Measurements from ENCODE around the gene FBXO36. TPM values are rescaled to one million over a fixed set of nuclear protein-coding genes. Genes with fewer than 3 reads are reported as not detected.
"Not testable (repeated sequence)": the region's sequence is repeated elsewhere in the genome, so short reads cannot be mapped to it uniquely, and the experiment has no call there.

Gene FBXO36
- total RNA-seq, 1 donor from 2014 or later, result 0.58 TPM

- Histone ChIP-seq H3K27me3 (ENCODE audit: low read depth) (no peaks in the 10 kb centered on the region), H3K27ac (replicated peaks) (no peak overlapping the region), H3K36me3 (no peaks in the 10 kb centered on the region), H3K4me3 (no peak overlapping the region), H3K4me1 (peaks cover 86% of the 10 kb centered on the region), H3K9me3 (replicated peaks) (no peaks in the 10 kb centered on the region)
- intact Hi-C loops (cut with micrococcal nuclease), result loop anchor here (10.0 kb wide), 1 partner anchor 119 kb away; no protein-coding TSS in a partner anchor
- TF ChIP-seq, protein P1, sequence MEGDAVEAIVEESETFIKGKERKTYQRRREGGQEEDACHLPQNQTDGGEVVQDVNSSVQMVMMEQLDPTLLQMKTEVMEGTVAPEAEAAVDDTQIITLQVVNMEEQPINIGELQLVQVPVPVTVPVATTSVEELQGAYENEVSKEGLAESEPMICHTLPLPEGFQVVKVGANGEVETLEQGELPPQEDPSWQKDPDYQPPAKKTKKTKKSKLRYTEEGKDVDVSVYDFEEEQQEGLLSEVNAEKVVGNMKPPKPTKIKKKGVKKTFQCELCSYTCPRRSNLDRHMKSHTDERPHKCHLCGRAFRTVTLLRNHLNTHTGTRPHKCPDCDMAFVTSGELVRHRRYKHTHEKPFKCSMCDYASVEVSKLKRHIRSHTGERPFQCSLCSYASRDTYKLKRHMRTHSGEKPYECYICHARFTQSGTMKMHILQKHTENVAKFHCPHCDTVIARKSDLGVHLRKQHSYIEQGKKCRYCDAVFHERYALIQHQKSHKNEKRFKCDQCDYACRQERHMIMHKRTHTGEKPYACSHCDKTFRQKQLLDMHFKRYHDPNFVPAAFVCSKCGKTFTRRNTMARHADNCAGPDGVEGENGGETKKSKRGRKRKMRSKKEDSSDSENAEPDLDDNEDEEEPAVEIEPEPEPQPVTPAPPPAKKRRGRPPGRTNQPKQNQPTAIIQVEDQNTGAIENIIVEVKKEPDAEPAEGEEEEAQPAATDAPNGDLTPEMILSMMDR (IDR thresholded peaks at IDR 0.05; ENCODE audit: borderline replicate concordance), result no peak
- DNase-seq, result no peak
Measured at GRCh38 chr2:229914171-229914570, 8.1 kb upstream of the FBXO36 start.

GRCh38 chr2:229917793-229918192 lies 4.5 kb upstream of the FBXO36 start:
- H3K4me3 ChIP-seq, result no peak overlapping the region
- H3K9me3 ChIP-seq (replicated peaks), result no peaks in the 10 kb centered on the region
- no peaks in the 10 kb centered on the region for H3K36me3 ChIP-seq
- intact Hi-C loops (cut with micrococcal nuclease), result loop anchor here (10.0 kb wide), 1 partner anchor 123 kb away; no protein-coding TSS in a partner anchor
- H3K27ac ChIP-seq (replicated peaks), result no peak overlapping the region
- TF ChIP-seq, protein P1 (IDR thresholded peaks at IDR 0.05; ENCODE audit: borderline replicate concordance), result no peak
- no peak for DNase-seq
- H3K27me3 ChIP-seq (ENCODE audit: low read depth), result no peaks in the 10 kb centered on the region
- peaks cover 85% of the 10 kb centered on the region for H3K4me1 ChIP-seq

GRCh38 chr2:229920011-229920641 lies 2.2 kb upstream of the FBXO36 start:
- intact Hi-C loops (cut with micrococcal nuclease), result no loop called here
- peaks cover 74% of the 10 kb centered on the region for H3K4me1 ChIP-seq

GRCh38 chr2:229921101-229921891 lies 1.0 kb upstream of the FBXO36 start:
- H3K4me1 ChIP-seq, result peaks cover 63% of the 10 kb centered on the region
- H3K36me3 ChIP-seq, result no peaks in the 10 kb centered on the region
- H3K27ac ChIP-seq (replicated peaks), result peak overlapping the region; percentile 99
- DNase-seq, result peak; percentile 70
- peak overlapping the region; percentile 83 for H3K4me3 ChIP-seq
- H3K27me3 ChIP-seq (ENCODE audit: low read depth), result no peaks in the 10 kb centered on the region
- intact Hi-C loops (cut with micrococcal nuclease), result no loop called here
- H3K9me3 ChIP-seq (replicated peaks), result no peaks in the 10 kb centered on the region
- TF ChIP-seq, protein P1 (IDR thresholded peaks at IDR 0.05; ENCODE audit: borderline replicate concordance), result no peak

More at GRCh38 chr2:229920011-229920641, 2.2 kb upstream of the FBXO36 start:
- Histone ChIP-seq H3K9me3 (replicated peaks) (no peaks in the 10 kb centered on the region), H3K27me3 (ENCODE audit: low read depth) (no peaks in the 10 kb centered on the region), H3K27ac (replicated peaks) (peak overlapping the region; percentile 99), H3K4me3 (peak overlapping the region; percentile 83), H3K36me3 (no peaks in the 10 kb centered on the region)
- no peak for DNase-seq
- TF ChIP-seq, protein P1 (IDR thresholded peaks at IDR 0.05; ENCODE audit: borderline replicate concordance), result no peak

DNA sequence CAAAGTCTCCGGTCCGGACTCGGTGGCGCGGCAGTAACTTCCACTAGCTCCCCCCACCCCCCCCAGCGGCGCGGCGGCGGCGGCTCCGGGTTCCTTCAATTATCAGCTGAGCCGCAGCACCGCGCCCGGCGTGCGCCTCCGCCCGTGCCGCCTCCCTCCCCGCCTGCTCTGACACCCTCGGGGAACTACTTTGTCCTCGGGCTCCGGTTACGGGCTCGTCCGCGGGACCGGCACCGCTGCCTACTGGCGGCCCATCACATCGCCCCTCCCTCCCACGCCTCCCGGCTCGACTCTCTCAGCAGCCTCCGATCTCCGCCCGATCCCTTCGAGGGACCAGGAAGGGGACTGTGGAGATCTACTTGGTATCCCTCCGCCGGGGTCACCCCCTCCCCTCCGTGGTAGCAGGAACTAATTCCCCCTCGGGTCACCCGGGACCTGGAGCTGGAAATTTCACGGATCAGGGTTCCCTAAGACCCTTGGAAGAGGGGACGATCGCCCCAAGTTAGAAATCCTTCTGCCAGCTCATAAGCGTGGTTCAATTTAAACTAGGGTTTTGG lies 333 bp upstream of the FBXO36 start, which contains the start of gene TRIP12:
Gene TRIP12 (minus strand): TSS at position 118 of the 557 bp plus-strand sequence. CDS start 41,930 bp downstream, outside the sequence.
- Histone ChIP-seq H3K4me3 (peak within 1 kb of the TSS; percentile 83), H3K27me3 (ENCODE audit: low read depth) (no peaks in the 10 kb centered on the region), H3K36me3 (no peaks in the 10 kb centered on the region), H3K9me3 (replicated peaks) (no peaks in the 10 kb centered on the region), H3K27ac (replicated peaks) (peak within 1 kb of the TSS; percentile 99), H3K4me1 (peaks cover 60% of the 10 kb centered on the region)
- peak; percentile 94 for DNase-seq
- intact Hi-C loops (cut with micrococcal nuclease), result no loop called here
- TF ChIP-seq, protein P1 (IDR thresholded peaks at IDR 0.05; ENCODE audit: borderline replicate concordance), result no peak

GRCh38 chr2:229924541-229924940 lies 2.2 kb downstream of the FBXO36 start:
- H3K9me3 ChIP-seq (replicated peaks); H3K36me3 ChIP-seq; H3K27me3 ChIP-seq (ENCODE audit: low read depth); H3K4me3 ChIP-seq; DNase-seq; H3K27ac ChIP-seq (replicated peaks); intact Hi-C loops (cut with micrococcal nuclease): not testable (repeated sequence)
- peaks cover 44% of the 10 kb centered on the region for H3K4me1 ChIP-seq

Measured in left ventricle myocardium inferior (tissue), 1 donor.